ENCODE data around the gene SCN5A.

The SCN5A gene

GRCh38 chr3:38646062-38646461 lies 3.4 kb downstream of the SCN5A start:
- no peak for TF ChIP-seq CTCF (IDR thresholded peaks at IDR 0.05; ENCODE audit: low read depth, low read length)
- Histone ChIP-seq H3K9me3 (no peaks in the 10 kb centered on the region), H3K4me1 (no peaks in the 10 kb centered on the region), H3K27me3 (no peaks in the 10 kb centered on the region), H3K36me3 (no peaks in the 10 kb centered on the region), H3K4me3 (ENCODE audit: low read depth, low read length) (no peak overlapping the region)
- no peak for DNase-seq

- Histone ChIP-seq H3K9me3 (no peaks in the 10 kb centered on the region), H3K27me3 (no peaks in the 10 kb centered on the region), H3K4me3 (ENCODE audit: low read depth, low read length) (no peak overlapping the region), H3K36me3 (no peaks in the 10 kb centered on the region), H3K4me1 (no peaks in the 10 kb centered on the region)
- no peak for DNase-seq
- TF ChIP-seq CTCF (IDR thresholded peaks at IDR 0.05; ENCODE audit: low read depth, low read length): no peak
These were observed 3.9 kb downstream of the SCN5A start for GRCh38 chr3:38645601-38646000.

GRCh38 chr3:38645076-38645475 lies 4.4 kb downstream of the SCN5A start:
- H3K36me3 ChIP-seq: no peaks in the 10 kb centered on the region
- DNase-seq: no peak
- no peak for TF ChIP-seq CTCF (IDR thresholded peaks at IDR 0.05; ENCODE audit: low read depth, low read length)
- H3K4me1 ChIP-seq: no peaks in the 10 kb centered on the region
- H3K9me3 ChIP-seq: no peaks in the 10 kb centered on the region
- H3K4me3 ChIP-seq (ENCODE audit: low read depth, low read length): no peak overlapping the region
- no peaks in the 10 kb centered on the region for H3K27me3 ChIP-seq

GRCh38 chr3:38644662-38645053 lies 4.8 kb downstream of the SCN5A start:
- H3K27me3 ChIP-seq: no peaks in the 10 kb centered on the region
- H3K4me3 ChIP-seq (ENCODE audit: low read depth, low read length): no peak overlapping the region
- no peak for TF ChIP-seq CTCF (IDR thresholded peaks at IDR 0.05; ENCODE audit: low read depth, low read length)

GRCh38 chr3:38644016-38644661 lies 5.3 kb downstream of the SCN5A start:
- H3K27me3 ChIP-seq: no peaks in the 10 kb centered on the region
- no peaks in the 10 kb centered on the region for H3K36me3 ChIP-seq
- no peak for DNase-seq
- no peak for TF ChIP-seq CTCF (IDR thresholded peaks at IDR 0.05; ENCODE audit: low read depth, low read length)
- H3K9me3 ChIP-seq: no peaks in the 10 kb centered on the region
- H3K4me3 ChIP-seq (ENCODE audit: low read depth, low read length): no peak overlapping the region
- H3K4me1 ChIP-seq: no peaks in the 10 kb centered on the region

More at GRCh38 chr3:38644662-38645053, 4.8 kb downstream of the SCN5A start:
- Histone ChIP-seq H3K4me1 (no peaks in the 10 kb centered on the region), H3K36me3 (no peaks in the 10 kb centered on the region), H3K9me3 (no peaks in the 10 kb centered on the region)
- DNase-seq: no peak

GRCh38 chr3:38643592-38643991 lies 5.9 kb downstream of the SCN5A start:
- H3K4me3 ChIP-seq (ENCODE audit: low read depth, low read length): no peak overlapping the region
- no peaks in the 10 kb centered on the region for H3K4me1 ChIP-seq
- no peak for DNase-seq
- no peaks in the 10 kb centered on the region for H3K36me3 ChIP-seq
- H3K9me3 ChIP-seq: no peaks in the 10 kb centered on the region
- no peak for TF ChIP-seq CTCF (IDR thresholded peaks at IDR 0.05; ENCODE audit: low read depth, low read length)
- H3K27me3 ChIP-seq: no peaks in the 10 kb centered on the region
